Measurements from ENCODE around the gene MR1.

MR1 gene

GRCh38 chr1:181033799-181034451, at the start of gene MR1:
TSS of gene MR1 (plus strand) at chr1:181033983. CDS start at chr1:181034008, 25 bp downstream.
- DNase-seq: no peak

- DNase-seq: no peak
Measured at GRCh38 chr1:180988253-180988752, 45.5 kb upstream of the MR1 start.

DNA sequence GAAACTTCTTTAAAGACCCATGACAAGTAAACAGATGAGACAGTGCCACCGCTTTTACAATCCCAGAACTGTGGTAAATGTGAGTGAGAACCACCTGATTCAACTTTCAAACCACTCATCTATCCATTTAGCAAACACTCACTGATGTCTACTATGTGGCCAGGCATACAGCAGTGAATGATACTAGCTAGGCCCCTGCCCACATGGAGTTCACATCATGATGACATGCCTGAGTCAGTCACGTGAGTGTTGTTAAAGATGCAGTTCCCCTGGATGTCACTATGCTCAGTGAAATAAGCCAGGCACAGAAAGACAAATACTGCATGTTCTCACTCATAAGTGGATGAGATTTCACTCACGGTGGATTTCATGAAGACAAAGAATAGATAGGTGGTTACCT, 39.5 kb upstream of the MR1 start:
- no peak for DNase-seq

DNA sequence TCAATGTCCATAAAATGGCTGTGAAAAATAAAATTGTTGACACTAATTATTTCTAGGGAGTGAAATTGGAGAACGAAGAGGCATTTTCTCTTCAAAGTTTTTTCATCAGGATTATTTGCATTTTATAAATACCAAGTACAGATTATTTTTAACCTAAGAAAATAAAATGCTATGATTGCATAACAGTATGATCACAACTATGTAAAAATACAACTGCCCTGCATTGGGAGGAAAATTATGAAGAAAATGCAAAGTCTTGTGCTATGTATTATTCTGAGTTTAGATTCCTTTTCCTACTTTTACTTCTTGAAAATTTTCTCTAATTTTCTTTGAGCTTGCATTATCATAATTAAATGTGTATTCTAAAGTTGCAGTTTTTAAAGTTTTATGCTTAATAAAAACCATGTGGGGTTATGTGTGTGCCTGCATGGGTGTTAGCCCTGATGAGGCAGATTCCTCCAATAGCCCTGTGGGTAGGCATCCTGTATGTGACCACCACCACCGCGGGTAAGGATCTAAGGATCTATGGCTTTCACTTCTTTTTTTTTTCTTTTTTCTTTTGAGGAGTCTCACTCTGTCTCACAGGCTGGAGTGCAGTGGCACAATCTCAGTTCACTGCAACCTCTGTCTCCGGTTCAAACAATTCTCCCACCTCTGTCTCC, 35.8 kb upstream of the MR1 start:
- no peak for DNase-seq

GRCh38 chr1:181001091-181001780, 32.5 kb upstream of the MR1 start:
- no peak for DNase-seq

DNA sequence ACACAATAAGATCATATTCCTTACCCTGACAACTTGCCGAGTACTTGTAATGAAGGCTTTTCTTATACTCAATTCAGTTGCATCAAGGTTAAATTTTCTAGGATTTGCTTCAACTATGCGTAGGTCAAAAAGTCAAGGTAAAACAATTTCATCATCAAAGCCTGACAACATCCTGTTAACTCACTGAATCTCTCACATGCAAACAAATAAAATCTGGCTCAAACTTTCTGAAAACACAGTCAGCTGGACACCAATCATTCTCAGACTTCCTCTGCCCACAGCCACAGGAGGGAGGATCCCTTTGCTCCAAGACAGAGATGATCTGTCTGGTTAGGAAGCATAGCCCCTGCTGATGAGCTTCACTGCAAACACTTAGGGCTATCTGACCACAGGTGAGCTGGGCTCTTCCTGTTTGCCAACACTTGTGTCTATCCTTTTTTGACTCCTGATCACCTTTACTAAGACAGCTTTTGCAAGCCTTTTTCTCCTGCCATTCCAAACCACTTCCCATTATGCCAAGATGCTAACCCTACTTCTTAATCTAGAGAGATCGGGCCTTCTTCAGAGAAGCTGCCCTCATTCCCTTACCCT, 31.1 kb upstream of the MR1 start:
- no peak for DNase-seq

DNA sequence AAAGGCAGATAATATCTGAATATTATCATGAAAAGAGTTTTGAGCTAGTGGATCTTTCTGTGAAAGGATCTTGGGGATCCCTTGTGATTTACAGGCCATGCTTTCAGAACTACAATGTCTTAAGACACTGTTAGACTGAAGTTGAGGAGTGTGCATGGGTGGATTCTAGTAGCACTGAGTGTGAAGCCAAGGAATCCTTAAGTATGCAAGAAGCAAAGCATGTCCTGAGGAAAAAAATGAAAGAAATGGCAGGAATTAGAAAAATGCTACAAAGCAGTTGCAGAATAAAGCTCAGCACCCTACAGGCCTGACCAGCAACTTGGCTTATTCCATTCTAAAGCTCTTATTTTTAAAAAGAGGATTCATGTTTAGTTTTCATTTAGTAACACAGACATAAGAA, 23.0 kb upstream of the MR1 start:
- no peak for DNase-seq

GRCh38 chr1:181011301-181012202, 22.2 kb upstream of the MR1 start:
- no peak for DNase-seq

DNA sequence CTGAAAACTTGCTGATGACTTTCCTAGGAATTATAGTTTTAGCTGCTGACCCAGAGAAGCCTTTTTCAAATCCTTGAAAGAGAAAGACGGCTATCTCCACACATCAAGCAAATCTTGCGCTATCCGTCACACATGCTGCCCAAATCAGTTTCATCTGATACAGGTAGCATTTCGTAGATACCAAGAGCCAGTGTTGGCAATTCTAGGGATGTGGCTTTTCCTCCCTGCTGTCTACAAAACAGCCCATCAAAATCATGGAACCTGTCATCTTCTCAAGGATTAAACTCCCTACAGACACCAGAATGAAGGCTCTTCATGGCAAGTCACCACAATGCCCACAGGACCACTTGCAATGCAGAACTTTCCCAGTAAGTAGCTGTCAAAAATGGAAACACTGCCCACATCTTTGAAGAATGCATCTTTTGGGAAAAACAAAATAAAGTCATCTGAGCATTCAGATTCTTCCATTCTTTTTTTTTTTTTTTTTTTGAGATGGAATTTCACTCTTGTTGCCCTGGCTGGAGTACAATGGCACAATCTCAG, 21.5 kb upstream of the MR1 start:
- DNase-seq: no peak

- no peak for DNase-seq
Measured at GRCh38 chr1:181013144-181013543, 20.6 kb upstream of the MR1 start.

DNA sequence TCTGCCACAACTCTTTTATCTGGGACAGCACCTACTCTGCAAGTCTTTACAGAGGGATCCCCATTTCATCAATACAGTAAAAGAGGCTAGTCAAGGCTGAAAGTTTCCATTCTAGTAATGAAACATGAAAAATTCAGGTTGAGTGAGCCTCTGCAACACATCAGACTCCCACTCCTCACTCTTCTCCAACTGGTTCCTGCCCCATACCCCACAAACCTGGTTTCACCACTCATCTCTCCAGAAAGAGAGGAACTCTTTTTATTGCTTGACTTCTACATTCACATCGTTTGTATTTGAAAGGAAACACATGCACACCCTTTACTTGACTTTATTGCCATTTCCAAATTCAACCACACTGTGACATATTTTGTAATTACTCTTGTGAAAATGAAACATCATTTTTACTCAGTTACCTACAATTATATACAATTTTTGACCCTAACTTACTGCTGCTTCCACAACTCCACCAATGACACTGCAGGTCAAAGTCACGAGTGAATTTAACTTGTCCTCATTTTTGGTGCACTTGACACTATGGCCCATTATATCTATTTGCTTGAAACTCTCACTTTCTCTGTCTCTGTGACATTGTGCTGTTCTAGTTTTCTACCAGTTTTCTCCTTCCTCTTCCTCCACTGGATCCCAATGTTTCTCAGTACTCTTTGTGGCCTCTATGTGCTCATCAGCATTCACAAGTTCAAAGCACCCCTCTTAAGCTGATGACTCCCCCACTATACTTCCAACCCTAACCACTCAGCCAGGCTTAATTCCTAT, 19.1 kb upstream of the MR1 start:
- no peak for DNase-seq

GRCh38 chr1:181015251-181015615, 18.6 kb upstream of the MR1 start:
- DNase-seq: no peak

DNA sequence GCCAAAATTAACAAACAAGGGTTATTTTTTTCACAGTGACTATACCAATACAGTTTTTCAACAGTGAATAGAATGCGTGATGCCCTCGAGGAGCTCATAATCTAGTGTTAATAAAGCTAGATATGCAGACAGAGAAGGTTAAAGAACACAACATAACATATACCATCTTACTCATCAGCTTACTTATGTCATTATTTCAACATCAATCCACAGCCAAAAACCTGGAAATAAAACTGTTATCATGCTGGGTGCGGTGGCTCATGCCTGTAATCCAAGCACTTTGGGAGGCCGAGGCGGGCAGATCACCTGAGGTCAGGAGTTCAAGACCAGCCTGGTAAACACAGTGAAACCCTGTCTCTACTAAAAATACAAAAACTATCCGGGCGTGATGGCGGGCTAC, 17.2 kb upstream of the MR1 start:
- no peak for DNase-seq

- DNase-seq: no peak
Measured at GRCh38 chr1:181018901-181019681, 14.7 kb upstream of the MR1 start.

DNA sequence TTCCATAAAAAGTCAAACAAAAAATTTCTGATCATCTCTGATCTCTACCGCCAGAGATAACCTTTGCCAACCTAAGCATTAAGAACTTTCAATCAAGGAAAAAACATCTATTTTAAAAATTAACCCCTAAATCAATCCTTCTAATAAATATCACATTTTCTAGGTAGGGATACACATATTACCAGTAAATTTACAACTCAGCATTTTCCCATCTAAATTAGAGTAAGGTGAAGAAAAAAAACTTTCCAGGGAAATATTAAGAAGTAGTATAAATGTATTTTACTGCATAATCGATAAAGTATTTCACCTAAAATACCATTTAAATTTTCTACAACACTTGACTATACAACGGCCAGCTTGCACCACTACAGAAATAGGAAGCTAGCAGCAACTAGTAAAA, 12.6 kb upstream of the MR1 start:
- no peak for DNase-seq

DNA sequence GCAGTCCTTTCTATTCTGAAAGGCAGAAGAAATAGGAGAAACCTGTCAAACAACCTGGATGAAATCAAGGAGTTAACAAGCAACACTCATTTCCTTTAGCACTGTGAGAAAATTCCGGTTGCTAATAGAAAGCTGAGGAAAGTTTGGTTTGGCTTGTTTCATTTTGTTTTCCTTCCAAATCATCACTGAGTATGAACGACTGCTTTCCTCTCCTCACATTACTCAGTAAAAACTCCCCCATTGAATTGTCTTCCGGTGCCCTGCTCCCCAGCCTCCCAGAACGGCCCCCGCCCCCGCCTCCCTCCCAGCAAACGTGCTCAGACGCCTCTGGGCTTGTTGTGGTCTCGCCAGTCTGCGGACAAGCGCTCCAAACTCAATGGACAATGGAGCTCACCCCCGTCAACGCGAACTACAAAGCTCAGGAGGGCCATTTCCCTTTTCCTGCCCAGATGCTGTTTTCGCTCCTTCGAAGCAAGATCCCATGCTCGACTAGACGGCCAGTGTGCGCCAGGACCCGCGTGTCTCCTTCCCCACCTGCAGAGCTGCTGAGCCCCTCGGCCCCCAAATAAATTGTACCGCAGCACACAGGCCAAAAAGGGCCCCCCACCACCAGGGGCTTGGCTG, 11.9 kb upstream of the MR1 start:
- no peak for DNase-seq

GRCh38 chr1:181023265-181024057, 10.3 kb upstream of the MR1 start:
- DNase-seq: no peak

GRCh38 chr1:181028196-181028595, 5.6 kb upstream of the MR1 start:
- no peak for DNase-seq

- DNase-seq: no peak
Measured at GRCh38 chr1:181028615-181029014, 5.2 kb upstream of the MR1 start.
